Measurements from ENCODE around the gene HSFX4.
"Not testable (repeated sequence)": the region's sequence is repeated elsewhere in the genome, so short reads cannot be mapped to it uniquely, and the experiment has no call there.

HSFX4 gene

DNA sequence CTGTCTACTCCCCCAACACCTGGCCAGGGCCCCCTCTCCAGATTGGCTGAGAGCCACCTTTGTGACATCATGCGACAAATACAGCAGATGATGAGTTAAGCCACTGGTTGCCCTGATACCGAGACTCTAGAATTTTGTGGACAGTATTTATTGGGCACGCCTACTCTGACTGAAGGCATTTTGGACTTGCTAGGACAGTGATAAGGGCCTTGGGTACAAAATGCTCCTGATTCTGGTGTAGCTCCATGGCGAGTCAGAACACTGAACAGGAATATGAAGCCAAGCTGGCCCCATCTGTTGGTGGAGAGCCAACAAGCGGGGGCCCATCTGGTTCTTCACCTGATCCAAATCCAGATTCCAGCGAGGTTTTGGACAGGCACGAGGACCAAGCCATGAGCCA lies at the start of gene HSFX4:
Gene HSFX4, plus strand, starts transcription at position 174 of the 400 bp plus-strand sequence. Its CDS starts 72 bp downstream, at position 246.
- DNase-seq = not testable (repeated sequence)

GRCh38 chrX:149881081-149881711 lies 48.2 kb upstream of the HSFX4 start, which contains the start of gene MAGEA8:
MAGEA8 (plus strand) TSS chrX:149881183; CDS start chrX:149884273, 3,090 bp downstream.
- no peak for DNase-seq

- DNase-seq = not testable (repeated sequence)
Observed at GRCh38 chrX:149890828-149891227, 38.5 kb upstream of the HSFX4 start.

- no peak for DNase-seq
Observed at GRCh38 chrX:149898554-149898953, 30.8 kb upstream of the HSFX4 start.

DNA sequence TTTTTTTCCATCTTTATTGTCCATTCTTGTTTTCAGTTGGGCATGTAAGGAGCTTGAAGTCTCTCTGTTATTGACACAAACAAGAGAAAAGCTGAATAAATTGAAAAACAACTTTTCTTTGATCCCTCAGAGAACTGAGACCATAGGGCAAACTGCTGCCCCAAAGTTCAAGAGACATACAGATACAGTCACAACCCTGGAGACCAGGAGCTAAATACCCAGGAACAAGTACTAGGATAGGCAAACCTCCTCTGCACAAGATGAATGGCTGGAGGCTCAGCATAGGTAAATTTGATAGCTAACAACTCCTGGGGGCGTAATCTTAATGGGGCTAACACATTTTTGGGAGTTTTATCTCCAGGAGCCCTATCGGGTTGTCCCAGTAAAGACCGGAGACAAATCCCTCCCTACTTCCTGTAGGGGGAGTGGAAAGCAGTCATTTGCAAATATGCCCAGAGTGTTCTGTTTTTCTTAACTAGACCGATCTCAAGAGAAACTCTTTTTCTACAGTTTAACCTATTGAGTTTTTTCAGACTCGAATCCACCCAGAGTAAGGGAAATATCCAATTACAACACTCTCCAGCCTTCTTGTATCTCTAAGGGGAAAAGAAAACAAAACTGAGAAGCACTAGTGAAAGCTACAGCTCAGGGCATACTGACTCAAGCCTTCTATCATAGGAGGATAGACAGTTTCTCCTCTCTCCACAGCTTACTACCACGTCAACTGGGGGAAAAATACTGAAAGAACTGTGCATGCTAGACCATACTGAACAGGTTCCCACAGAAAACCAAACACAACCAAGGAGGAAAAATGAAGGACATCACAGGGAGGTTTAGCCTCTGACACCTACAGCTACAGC lies 25.3 kb upstream of the HSFX4 start:
- DNase-seq = no peak

- no peak for DNase-seq
Observed at GRCh38 chrX:149908308-149908707, 21.1 kb upstream of the HSFX4 start.

GRCh38 chrX:149908727-149909126 lies 20.6 kb upstream of the HSFX4 start:
- no peak for DNase-seq

DNA sequence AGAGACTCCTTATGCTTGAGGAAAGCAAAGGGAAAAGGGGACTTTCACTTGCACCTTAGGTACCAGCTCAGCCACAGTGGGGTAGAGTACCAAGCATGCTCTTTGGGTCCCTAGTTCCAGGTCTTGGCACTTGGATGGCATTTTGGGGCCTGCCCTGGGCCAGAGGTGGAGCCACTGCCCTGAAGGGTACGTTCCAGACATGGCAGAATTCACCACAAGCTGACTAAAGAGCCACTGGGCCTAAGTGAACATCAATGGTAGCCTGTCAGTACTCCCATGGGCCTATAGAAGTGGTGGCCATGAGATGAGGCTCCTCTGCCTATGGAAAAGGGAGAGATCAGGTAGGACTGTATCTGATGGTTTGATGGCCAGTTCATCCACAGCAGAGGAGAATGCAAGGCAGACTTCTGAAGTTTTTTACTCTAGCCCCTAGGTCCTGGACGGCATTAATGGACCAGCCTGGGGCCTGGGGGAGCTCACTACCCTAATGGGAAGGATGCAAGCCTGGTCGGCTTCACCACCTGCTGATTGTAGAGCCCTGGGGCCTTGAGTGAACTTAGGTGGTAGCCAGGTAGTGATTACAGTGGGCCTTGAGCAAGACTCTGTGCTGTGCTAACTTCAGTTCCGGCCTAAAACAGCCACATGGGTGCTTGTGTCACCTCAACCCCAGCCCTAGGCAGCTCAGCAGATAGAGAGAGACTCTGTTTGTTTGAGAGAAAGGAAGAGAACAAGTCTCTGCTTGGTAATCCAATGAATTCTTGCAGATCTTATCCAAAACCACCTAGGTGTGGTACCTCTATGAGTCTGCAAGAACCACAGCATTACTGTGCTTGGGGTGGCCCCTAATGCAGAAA lies 19.8 kb upstream of the HSFX4 start:
- DNase-seq = no peak

GRCh38 chrX:149910178-149910695 lies 19.1 kb upstream of the HSFX4 start:
- no peak for DNase-seq

GRCh38 chrX:149916745-149917392 lies 12.5 kb upstream of the HSFX4 start:
- no peak for DNase-seq

- DNase-seq = not testable (repeated sequence)
Observed at GRCh38 chrX:149923836-149924235, 5.5 kb upstream of the HSFX4 start.

DNA sequence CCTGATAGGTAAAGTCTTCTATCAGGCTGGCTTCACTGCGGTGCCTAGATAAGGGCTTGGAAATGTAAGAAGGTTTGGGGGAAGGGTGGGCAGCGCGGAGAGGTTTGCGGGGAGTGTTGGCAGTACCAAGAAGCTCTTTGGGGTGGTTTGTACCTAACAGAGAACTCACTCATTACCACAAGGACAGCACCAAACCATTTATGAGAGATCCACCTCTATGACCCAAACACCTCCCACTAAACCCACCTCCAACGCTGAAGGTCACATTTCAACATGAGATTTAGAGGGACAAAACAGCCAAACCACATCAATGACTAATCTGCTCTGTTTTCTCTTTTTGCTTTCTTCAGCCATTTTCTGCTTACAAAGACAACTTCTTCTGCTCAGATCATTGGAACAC lies 4.9 kb upstream of the HSFX4 start:
- DNase-seq = not testable (repeated sequence)

DNA sequence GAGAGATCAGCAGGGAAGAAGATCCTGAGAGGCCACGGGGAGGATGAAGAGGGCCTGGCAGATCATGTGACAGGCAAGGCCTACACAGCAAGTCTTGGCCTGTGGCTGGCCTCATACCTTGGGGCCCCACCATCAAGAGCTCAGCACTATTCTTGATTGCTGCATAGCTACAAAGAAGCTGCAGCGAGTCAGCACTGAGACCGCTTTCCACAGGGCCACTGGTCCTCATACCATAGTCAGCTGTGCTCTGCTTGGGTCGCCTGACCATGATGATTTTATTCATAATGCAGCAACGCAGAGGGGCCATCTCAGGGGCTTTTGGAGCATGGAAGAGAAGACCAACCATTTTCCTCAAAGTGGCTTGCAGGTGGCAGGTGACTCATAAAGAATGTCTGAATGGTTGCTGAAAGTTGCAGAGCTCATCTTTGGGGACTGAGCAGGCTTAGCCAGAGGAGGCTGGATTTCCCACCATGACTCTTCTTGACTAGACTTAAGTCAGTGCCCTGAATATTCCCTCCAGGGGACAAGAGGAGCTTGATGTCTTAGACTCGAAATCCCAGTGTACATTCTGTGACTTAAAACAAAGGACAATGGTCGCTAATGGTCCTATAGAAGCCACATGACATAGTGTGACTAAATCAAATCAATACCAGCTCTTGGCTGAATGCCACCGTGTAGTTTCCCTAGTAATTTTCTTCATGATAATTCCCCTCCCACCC lies 2.0 kb upstream of the HSFX4 start:
- not testable (repeated sequence) for DNase-seq

- not testable (repeated sequence) for DNase-seq
Observed at GRCh38 chrX:149927964-149928258, 1.5 kb upstream of the HSFX4 start.

DNA sequence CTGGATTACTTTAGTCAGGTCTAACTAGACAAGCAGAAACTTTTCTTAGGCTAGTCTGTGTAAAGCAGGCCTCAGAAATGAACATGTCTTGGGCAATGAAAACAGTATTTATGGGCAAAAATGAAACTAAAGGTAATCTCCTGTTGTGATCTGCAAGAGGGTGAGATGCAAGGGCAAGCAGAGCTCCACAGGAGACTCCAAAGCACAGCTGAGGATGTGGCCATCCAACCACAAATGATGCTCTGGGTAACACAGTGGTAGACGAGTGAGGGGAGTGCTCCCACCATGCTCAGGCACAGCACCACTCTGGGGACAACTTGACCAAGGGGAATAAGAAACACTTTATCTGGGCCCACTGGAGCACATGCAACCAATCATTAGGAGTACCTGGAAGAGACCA lies 738 bp upstream of the HSFX4 start:
- DNase-seq = not testable (repeated sequence)

GRCh38 chrX:149931355-149931754 lies 2.0 kb downstream of the HSFX4 start:
- not testable (repeated sequence) for DNase-seq

DNA sequence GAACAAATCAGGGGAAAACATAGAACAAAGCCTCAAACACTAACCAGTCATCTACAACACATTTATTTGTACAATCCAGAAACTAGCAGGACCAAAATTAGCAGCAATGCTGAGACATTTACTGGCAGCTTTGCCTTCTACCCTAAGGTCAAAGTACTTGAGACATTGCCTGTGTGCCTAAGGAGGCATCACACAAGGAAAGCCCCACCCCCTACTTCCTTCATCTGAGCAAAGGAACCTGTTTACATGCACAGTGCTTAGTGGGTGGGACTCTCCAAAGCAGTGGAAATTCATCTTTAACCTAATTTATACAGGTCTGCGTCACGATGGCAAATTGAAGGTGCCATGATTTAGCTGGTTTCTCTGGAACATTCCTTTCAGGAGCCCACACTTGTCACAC lies 2.8 kb downstream of the HSFX4 start:
- not testable (repeated sequence) for DNase-seq

DNA sequence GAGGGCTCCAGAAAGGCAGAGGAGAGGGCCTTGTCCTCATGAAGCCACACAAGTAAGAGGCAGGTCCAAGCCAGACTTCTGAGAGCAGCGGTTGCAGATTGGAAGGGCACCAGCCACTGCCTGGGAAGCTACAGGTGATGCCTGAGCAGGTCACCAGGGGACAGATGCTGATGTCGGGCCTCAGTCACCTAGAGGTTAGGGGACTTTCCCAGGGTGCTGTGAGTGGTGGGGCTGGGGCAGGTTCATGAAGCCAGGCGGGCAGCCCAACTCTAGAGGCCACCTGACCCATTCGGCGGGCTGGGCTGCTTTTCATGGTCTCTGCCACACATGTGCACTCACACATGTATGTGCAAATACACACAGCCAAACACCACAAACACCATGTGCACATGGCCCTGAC lies 3.6 kb downstream of the HSFX4 start:
- DNase-seq = not testable (repeated sequence)

DNA sequence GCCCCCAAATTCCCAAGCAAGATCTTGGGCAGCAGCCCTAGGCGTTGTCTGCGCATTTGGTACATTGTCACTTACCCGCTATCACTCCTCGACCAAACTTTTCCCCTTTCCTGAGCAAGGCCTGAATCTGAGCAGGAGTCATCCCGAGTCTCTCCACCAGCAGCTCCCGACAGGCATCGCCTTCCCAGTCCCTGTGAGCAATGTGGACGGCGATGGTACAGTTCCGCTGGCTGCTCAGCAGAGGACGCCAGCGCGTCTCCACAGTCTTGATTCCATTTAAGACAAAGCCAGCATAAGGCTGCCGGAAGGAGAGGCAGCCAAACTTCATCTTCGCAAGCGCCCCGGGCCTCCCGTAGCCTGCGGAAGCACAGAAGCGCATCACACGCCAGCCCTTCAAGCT lies 4.2 kb downstream of the HSFX4 start:
- not testable (repeated sequence) for DNase-seq

DNA sequence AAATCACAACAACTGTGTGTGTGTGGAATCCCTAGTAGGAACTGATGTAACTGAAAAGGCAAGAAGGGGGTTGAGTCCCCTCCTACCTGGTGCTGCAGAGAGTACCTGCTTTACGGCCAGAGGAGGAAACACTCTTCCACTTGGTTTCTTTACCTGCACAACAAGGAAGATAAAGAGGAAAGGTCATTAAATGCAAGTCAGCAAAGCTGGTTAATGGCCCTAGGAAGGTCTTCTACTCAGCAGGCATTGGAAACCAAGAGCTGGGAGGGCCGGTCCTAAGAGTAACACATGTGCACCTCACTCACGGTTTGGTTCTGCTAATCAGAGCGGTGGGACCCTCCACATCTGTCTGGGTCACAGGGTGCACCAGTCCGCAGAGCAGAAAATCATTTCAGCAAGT lies 8.0 kb downstream of the HSFX4 start:
- DNase-seq = not testable (repeated sequence)

GRCh38 chrX:149937871-149938426 lies 8.6 kb downstream of the HSFX4 start:
- no peak for DNase-seq

All from KG1 (cell line).